ENCODE measurements around the gene MVK. TPM values are rescaled to one million over a fixed set of nuclear protein-coding genes. Genes with fewer than 3 reads are reported as not detected.

Gene MVK
- total RNA-seq, 1 donor from 2014 or later = 12.4 TPM

DNA sequence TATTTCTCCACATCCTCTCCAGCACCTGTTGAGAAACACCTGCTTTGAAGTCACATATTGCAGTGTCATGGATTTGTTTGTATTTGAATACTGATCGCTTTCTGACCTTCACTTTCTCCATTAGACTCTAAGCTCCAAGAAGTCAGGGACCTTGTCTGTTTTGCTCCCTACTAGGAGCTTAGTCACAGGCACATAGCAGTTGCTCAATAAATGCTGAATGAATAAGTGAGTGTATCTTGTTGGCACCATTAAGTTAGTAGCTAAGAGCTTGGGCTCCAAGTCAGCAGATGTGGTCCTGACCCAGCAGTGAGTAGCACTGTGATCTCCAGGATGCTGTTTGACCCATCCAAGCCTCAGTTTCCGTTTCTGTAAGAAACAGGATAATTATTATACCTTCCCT is 10.1 kb downstream of the MVK start:
- Histone ChIP-seq H4K20me1 (ENCODE audit: insufficient read depth, low read length) (peaks cover 11% of the 10 kb centered on the region), H3K4me2 (ENCODE audit: low read length) (no peak overlapping the region), H3K9me3 (ENCODE audit: insufficient read depth, low read depth, low read length) (no peaks in the 10 kb centered on the region), H3K36me3 (ENCODE audit: insufficient read depth, low read length) (peaks cover 15% of the 10 kb centered on the region), H3K9ac (ENCODE audit: low read length) (no peak overlapping the region), H3K27me3 (ENCODE audit: insufficient read depth, low read length) (no peaks in the 10 kb centered on the region), H3K4me1 (ENCODE audit: insufficient read depth, low read length) (no peaks in the 10 kb centered on the region), H3K27ac (ENCODE audit: low read depth, low read length) (no peak overlapping the region), H3K4me3 (ENCODE audit: insufficient read depth, low read depth, low read length) (no peak overlapping the region), H2AFZ (ENCODE audit: low read depth, low read length) (no peak overlapping the region), H3K79me2 (ENCODE audit: insufficient read depth, low read length) (no peaks in the 10 kb centered on the region)
- TF ChIP-seq EZH2 (IDR thresholded peaks at IDR 0.05; ENCODE audit: insufficient read depth, low read length) = no peak
- TF ChIP-seq, protein P1, sequence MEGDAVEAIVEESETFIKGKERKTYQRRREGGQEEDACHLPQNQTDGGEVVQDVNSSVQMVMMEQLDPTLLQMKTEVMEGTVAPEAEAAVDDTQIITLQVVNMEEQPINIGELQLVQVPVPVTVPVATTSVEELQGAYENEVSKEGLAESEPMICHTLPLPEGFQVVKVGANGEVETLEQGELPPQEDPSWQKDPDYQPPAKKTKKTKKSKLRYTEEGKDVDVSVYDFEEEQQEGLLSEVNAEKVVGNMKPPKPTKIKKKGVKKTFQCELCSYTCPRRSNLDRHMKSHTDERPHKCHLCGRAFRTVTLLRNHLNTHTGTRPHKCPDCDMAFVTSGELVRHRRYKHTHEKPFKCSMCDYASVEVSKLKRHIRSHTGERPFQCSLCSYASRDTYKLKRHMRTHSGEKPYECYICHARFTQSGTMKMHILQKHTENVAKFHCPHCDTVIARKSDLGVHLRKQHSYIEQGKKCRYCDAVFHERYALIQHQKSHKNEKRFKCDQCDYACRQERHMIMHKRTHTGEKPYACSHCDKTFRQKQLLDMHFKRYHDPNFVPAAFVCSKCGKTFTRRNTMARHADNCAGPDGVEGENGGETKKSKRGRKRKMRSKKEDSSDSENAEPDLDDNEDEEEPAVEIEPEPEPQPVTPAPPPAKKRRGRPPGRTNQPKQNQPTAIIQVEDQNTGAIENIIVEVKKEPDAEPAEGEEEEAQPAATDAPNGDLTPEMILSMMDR (IDR thresholded peaks at IDR 0.05; ENCODE audit: insufficient read depth, low read depth, low read length) = no peak
- DNase-seq (ENCODE audit: low read depth) = no peak
- Mint-ChIP-seq H3K27ac (ENCODE audit: unreplicated experiment) (no peak overlapping the region), H3K4me3 (ENCODE audit: unreplicated experiment) (no peak overlapping the region), H3K9me3 (ENCODE audit: unreplicated experiment) (no peaks in the 10 kb centered on the region), H3K27me3 (ENCODE audit: low read depth, unreplicated experiment) (peaks cover 2% of the 10 kb centered on the region), H3K36me3 (ENCODE audit: low read depth, unreplicated experiment) (peaks cover 19% of the 10 kb centered on the region), H3K4me1 (ENCODE audit: low read depth, unreplicated experiment) (peaks cover 9% of the 10 kb centered on the region)
- FAIRE-seq = no peak

DNA sequence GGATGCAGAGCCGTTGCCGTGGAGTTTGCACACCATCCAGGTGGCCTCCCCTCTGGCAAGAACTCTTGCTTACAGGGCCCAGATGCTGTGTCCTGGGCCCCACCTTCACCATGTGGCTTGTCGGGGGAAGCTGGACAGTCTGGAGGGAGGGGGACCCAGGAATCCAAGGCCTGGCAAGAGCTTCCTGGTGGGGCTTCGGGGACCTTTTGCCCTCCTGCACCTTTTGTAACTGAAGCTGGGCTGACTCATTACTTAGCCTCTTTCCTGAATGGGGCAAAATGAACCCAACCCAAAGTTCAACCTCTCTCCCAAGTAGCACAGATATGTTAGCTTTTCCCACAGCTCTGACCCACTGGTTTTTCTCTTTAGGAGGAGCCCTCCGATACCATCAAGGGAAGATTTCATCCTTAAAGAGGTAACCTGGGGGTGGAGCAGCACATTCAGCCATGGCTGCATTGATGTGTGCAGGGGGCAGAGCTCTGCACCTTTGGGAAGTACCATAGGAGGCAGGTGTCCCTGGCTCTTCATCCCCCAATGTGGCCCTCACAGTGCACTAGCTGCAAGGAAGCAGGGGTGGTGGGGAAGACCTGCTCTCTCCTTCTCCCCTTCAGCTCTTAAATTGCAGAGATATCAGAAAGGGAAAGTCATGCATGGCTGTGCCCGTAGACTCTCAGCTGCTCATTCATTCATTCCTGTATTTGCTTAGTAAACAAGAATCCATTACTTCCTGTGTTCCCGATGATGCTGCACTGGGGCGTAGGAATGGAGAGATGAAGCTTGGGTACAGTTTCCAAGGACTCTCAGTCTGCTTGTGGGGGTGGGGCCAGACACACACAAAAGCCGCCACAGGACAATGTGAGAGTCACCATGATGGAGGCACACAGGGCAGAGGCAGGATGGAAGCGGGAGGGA is 13.0 kb downstream of the MVK start:
- Histone ChIP-seq H3K9me3 (ENCODE audit: insufficient read depth, low read depth, low read length) (no peaks in the 10 kb centered on the region), H3K27me3 (ENCODE audit: insufficient read depth, low read length) (no peaks in the 10 kb centered on the region), H3K79me2 (ENCODE audit: insufficient read depth, low read length) (no peaks in the 10 kb centered on the region), H3K9ac (ENCODE audit: low read length) (no peak overlapping the region), H3K4me1 (ENCODE audit: insufficient read depth, low read length) (no peaks in the 10 kb centered on the region), H3K27ac (ENCODE audit: low read depth, low read length) (no peak overlapping the region), H2AFZ (ENCODE audit: low read depth, low read length) (no peak overlapping the region), H4K20me1 (ENCODE audit: insufficient read depth, low read length) (peaks cover 11% of the 10 kb centered on the region), H3K36me3 (ENCODE audit: insufficient read depth, low read length) (peaks cover 8% of the 10 kb centered on the region), H3K4me2 (ENCODE audit: low read length) (no peak overlapping the region), H3K4me3 (ENCODE audit: insufficient read depth, low read depth, low read length) (no peak overlapping the region)
- Mint-ChIP-seq H3K4me3 (ENCODE audit: unreplicated experiment) (no peak overlapping the region), H3K4me1 (ENCODE audit: low read depth, unreplicated experiment) (peaks cover 9% of the 10 kb centered on the region), H3K36me3 (ENCODE audit: low read depth, unreplicated experiment) (peaks cover 13% of the 10 kb centered on the region), H3K9me3 (ENCODE audit: unreplicated experiment) (no peaks in the 10 kb centered on the region), H3K27ac (ENCODE audit: unreplicated experiment) (no peak overlapping the region), H3K27me3 (ENCODE audit: low read depth, unreplicated experiment) (peaks cover 5% of the 10 kb centered on the region)
- TF ChIP-seq, protein P1 (IDR thresholded peaks at IDR 0.05; ENCODE audit: insufficient read depth, low read depth, low read length) = no peak
- no peak for TF ChIP-seq EZH2 (IDR thresholded peaks at IDR 0.05; ENCODE audit: insufficient read depth, low read length)
- DNase-seq (ENCODE audit: low read depth) (no peak), FAIRE-seq (no peak)

DNA sequence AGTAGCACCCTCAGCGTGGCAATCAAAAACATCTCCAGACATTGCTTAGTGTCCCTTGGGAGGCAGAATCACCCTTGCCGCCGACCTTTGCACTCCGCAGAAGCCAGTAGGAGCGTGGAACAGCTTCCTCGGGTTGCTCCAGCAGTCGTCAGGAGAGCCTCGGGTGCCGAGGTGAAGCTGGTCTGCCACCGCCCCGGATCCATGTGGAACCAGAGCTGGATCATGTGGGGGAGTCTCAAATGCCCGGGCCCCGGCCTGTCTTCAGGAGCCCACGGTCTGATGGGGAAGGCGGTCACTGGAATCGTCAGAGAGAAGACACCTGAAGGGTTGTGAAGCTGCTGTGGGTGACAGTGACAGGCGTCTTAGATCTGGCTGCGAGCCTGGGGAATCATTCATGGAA is 14.3 kb downstream of the MVK start:
- H3K27ac Mint-ChIP-seq (ENCODE audit: unreplicated experiment) = no peak overlapping the region

More for the DNA sequence above, 14.3 kb downstream of the MVK start:
- Histone ChIP-seq H3K4me3 (ENCODE audit: insufficient read depth, low read depth, low read length) (no peak overlapping the region), H2AFZ (ENCODE audit: low read depth, low read length) (no peak overlapping the region), H3K36me3 (ENCODE audit: insufficient read depth, low read length) (peaks cover 8% of the 10 kb centered on the region), H3K9ac (ENCODE audit: low read length) (no peak overlapping the region), H3K27ac (ENCODE audit: low read depth, low read length) (no peak overlapping the region), H3K27me3 (ENCODE audit: insufficient read depth, low read length) (no peaks in the 10 kb centered on the region), H4K20me1 (ENCODE audit: insufficient read depth, low read length) (peaks cover 11% of the 10 kb centered on the region), H3K4me1 (ENCODE audit: insufficient read depth, low read length) (no peaks in the 10 kb centered on the region), H3K79me2 (ENCODE audit: insufficient read depth, low read length) (no peaks in the 10 kb centered on the region), H3K4me2 (ENCODE audit: low read length) (no peak overlapping the region), H3K9me3 (ENCODE audit: insufficient read depth, low read depth, low read length) (no peaks in the 10 kb centered on the region)
- TF ChIP-seq, protein P1 (IDR thresholded peaks at IDR 0.05; ENCODE audit: insufficient read depth, low read depth, low read length) = no peak
- TF ChIP-seq EZH2 (IDR thresholded peaks at IDR 0.05; ENCODE audit: insufficient read depth, low read length) = no peak
- Mint-ChIP-seq H3K4me3 (ENCODE audit: unreplicated experiment) (no peak overlapping the region), H3K4me1 (ENCODE audit: low read depth, unreplicated experiment) (peaks cover 2% of the 10 kb centered on the region), H3K36me3 (ENCODE audit: low read depth, unreplicated experiment) (peaks cover 10% of the 10 kb centered on the region), H3K9me3 (ENCODE audit: unreplicated experiment) (no peaks in the 10 kb centered on the region), H3K27me3 (ENCODE audit: low read depth, unreplicated experiment) (peaks cover 5% of the 10 kb centered on the region)
- DNase-seq (ENCODE audit: low read depth) (no peak), FAIRE-seq (no peak)

All from astrocyte (in vitro differentiated cells and primary cell).